GM23338 (cell line): ENCODE results near the gene ENC1. TPM values are rescaled to one million over a fixed set of nuclear protein-coding genes. Genes with fewer than 3 reads are reported as not detected.
A peak's percentile ranks its signal among the peaks of the same experiment; 100 is the strongest.

Source experiments
- ATAC-seq: fragments of 200-7000 bp; cut with Tn5 transposase; 3 replicates; pipeline ENCODE4 v1.9.1; 2020
- DNase-seq: peaks from one replicate; pipeline ENCODE4 v3.0.0-alpha.2; 2015; ENCODE audit warnings: low spot score
- H2AFZ ChIP-seq: fragments of 200-600 bp; sonication (generic); 2 replicates; pipeline ENCODE4 v1.8.0; 2016; ENCODE audit warnings: antibody characterized with exemption, mild to moderate bottlenecking, moderate library complexity
- H3F3A ChIP-seq: fragments of 200-600 bp; sonication (generic); replicated peaks from 2 replicates; pipeline ENCODE4 v1.8.0; 2017; ENCODE audit warnings: antibody characterized with exemption, mixed run types, low read depth
- H3K27ac ChIP-seq: fragments of 200-600 bp; sonication (generic); 2 replicates; pipeline ENCODE4 v1.6.1; 2016; ENCODE audit warnings: low read depth
- H3K27me3 ChIP-seq: fragments of 200-600 bp; sonication (generic); 2 replicates; pipeline ENCODE4 v1.8.0; 2016; ENCODE audit warnings: mild to moderate bottlenecking, mixed run types, moderate library complexity; ENCODE audit not compliant: insufficient read depth
- H3K36me3 ChIP-seq: fragments of 200-600 bp; sonication (generic); 2 replicates; pipeline ENCODE4 v1.8.0; 2016; ENCODE audit warnings: mild to moderate bottlenecking; ENCODE audit not compliant: insufficient read depth
- H3K4me1 ChIP-seq: fragments of 200-600 bp; sonication (generic); 2 replicates; pipeline ENCODE4 v1.8.0; 2016; ENCODE audit warnings: mild to moderate bottlenecking, moderate library complexity; ENCODE audit not compliant: insufficient read depth
- H3K4me2 ChIP-seq: fragments of 200-600 bp; sonication (generic); 2 replicates; pipeline ENCODE4 v1.7.1; 2017; ENCODE audit warnings: mixed run types
- H3K4me3 ChIP-seq: fragments of 200-600 bp; sonication (generic); 2 replicates; pipeline ENCODE4 v1.6.1; 2016; ENCODE audit warnings: mixed run types
- H3K79me2 ChIP-seq: fragments of 200-600 bp; sonication (generic); replicated peaks from 2 replicates; pipeline ENCODE4 v1.8.0; 2017; ENCODE audit warnings: mild to moderate bottlenecking; ENCODE audit not compliant: insufficient read depth
- H3K9me2 ChIP-seq: fragments of 200-600 bp; sonication (generic); 2 replicates; pipeline ENCODE4 v1.8.0; 2017; ENCODE audit not compliant: insufficient read depth
- H4K20me1 ChIP-seq: fragments of 200-600 bp; sonication (generic); replicated peaks from 2 replicates; pipeline ENCODE4 v1.8.0; 2017; ENCODE audit warnings: mild to moderate bottlenecking; ENCODE audit not compliant: insufficient read depth
- H3K27ac Mint-ChIP-seq: 2 replicates; pipeline ENCODE4 v1.8.0; 2020; ENCODE audit warnings: inconsistent platforms, mild to moderate bottlenecking, moderate library complexity, mixed read lengths
- H3K27me3 Mint-ChIP-seq: 3 replicates; pipeline ENCODE4 v1.8.0; 2022; ENCODE audit warnings: low read depth, mild to moderate bottlenecking, moderate library complexity, mixed read lengths, inconsistent platforms; ENCODE audit not compliant: insufficient read depth, poor library complexity
- H3K36me3 Mint-ChIP-seq: 3 replicates; pipeline ENCODE4 v1.8.0; 2021; ENCODE audit warnings: low read depth, mild to moderate bottlenecking, inconsistent platforms, moderate library complexity, mixed read lengths
- H3K4me1 Mint-ChIP-seq: 3 replicates; pipeline ENCODE4 v1.8.0; 2020; ENCODE audit warnings: mild to moderate bottlenecking, inconsistent platforms, mixed read lengths
- H3K4me3 Mint-ChIP-seq: 3 replicates; pipeline ENCODE4 v1.8.0; 2021; ENCODE audit warnings: moderate library complexity, mild to moderate bottlenecking, inconsistent platforms, mixed read lengths
- H3K9me3 Mint-ChIP-seq: 3 replicates; pipeline ENCODE4 v1.8.0; 2020; ENCODE audit warnings: moderate library complexity, mild to moderate bottlenecking, inconsistent platforms, mixed read lengths
- CREB1 ChIP-seq: fragments of 250-450 bp; sonication (Bioruptor Pico); IDR thresholded peaks from 2 replicates; pipeline ENCODE4 v1.5.0; 2020; ENCODE audit warnings: low read depth, mild to moderate bottlenecking, moderate library complexity
- EZH2 ChIP-seq: fragments of 200-600 bp; sonication (generic); IDR thresholded peaks from one replicate; pipeline ENCODE4 v1.8.0; 2017; ENCODE audit warnings: antibody characterized with exemption, mild to moderate bottlenecking, low read depth; ENCODE audit not compliant: unreplicated experiment
- EZH2phosphoT487 ChIP-seq: fragments of 200-600 bp; sonication (generic); IDR thresholded peaks from one replicate; pipeline ENCODE4 v1.8.1; 2018; ENCODE audit warnings: antibody characterized with exemption; ENCODE audit not compliant: unreplicated experiment
- JUNB ChIP-seq: IDR thresholded peaks from one replicate; pipeline ENCODE4 v1.6.1; 2016; ENCODE audit warnings: antibody characterized with exemption; ENCODE audit not compliant: unreplicated experiment
- NANOG ChIP-seq: IDR thresholded peaks from 2 replicates; pipeline ENCODE4 v1.6.1; 2016; ENCODE audit warnings: antibody characterized with exemption, borderline replicate concordance
- POLR2AphosphoS5 ChIP-seq: IDR thresholded peaks from 2 replicates; pipeline ENCODE4 v1.6.1; 2016; ENCODE audit warnings: antibody characterized with exemption, low read depth
- STAT1 ChIP-seq: IDR thresholded peaks from one replicate; pipeline ENCODE4 v1.6.1; 2016; ENCODE audit warnings: antibody characterized with exemption; ENCODE audit not compliant: unreplicated experiment
- ZNF114 ChIP-seq: fragments of 250-450 bp; sonication (Bioruptor Pico); IDR thresholded peaks from 2 replicates; pipeline ENCODE4 v1.5.0; 2020; ENCODE audit warnings: mild to moderate bottlenecking, moderate library complexity
- ZNF331 ChIP-seq: fragments of 250-450 bp; sonication (Bioruptor Pico); IDR thresholded peaks from 2 replicates; pipeline ENCODE4 v1.5.0; 2020; ENCODE audit warnings: low read depth, mild to moderate bottlenecking, moderate library complexity
- polyA plus RNA-seq: library from polyadenylated mRNA; unstranded; fragments of >200 nt; fragmentation: Nextera tagmentation; extraction: Ambion mirVana; gene quantifications from 2 replicates; pipeline ENCODE4 v1.2.1, GENCODE V29; 2016
- total RNA-seq: library from RNA; depleted of rRNA; stranded (reverse); fragments of >200 nt; shearing (Covaris generic); gene quantifications from 2 replicates; pipeline ENCODE4 v1.2.3, GENCODE V29; 2014
- TF ChIP-seq, protein P1 (sequence below): IDR thresholded peaks from one replicate; pipeline ENCODE4 v1.6.1; 2018; ENCODE audit warnings: antibody characterized with exemption; ENCODE audit not compliant: unreplicated experiment
- TF ChIP-seq, protein P2 (sequence below): IDR thresholded peaks from 2 replicates; pipeline ENCODE4 v1.6.1; 2016; ENCODE audit warnings: antibody characterized with exemption
- TF ChIP-seq, protein P3 (sequence below): fragments of 250-450 bp; sonication (Bioruptor Pico); IDR thresholded peaks from 2 replicates; pipeline ENCODE4 v1.5.0; 2020; ENCODE audit warnings: mild to moderate bottlenecking, moderate library complexity
- TF ChIP-seq, protein P4 (sequence below), 2 experiments: fragments of 200-600 bp in 1 of 2; sonication (generic) in 1 of 2; conservative IDR thresholded peaks; 2 replicates each; pipeline versions ENCODE4 v1.5.1 to v1.6.1; 2016 to 2017; ENCODE audit warnings: antibody characterized with exemption in 2 of 2, low read depth in 2 of 2, mild to moderate bottlenecking in 2 of 2, moderate library complexity in 1 of 2

ENC1 gene
- total and polyA plus RNA-seq, 2 experiments from 2014 or later, result 8.2 to 27.9 TPM

DNA sequence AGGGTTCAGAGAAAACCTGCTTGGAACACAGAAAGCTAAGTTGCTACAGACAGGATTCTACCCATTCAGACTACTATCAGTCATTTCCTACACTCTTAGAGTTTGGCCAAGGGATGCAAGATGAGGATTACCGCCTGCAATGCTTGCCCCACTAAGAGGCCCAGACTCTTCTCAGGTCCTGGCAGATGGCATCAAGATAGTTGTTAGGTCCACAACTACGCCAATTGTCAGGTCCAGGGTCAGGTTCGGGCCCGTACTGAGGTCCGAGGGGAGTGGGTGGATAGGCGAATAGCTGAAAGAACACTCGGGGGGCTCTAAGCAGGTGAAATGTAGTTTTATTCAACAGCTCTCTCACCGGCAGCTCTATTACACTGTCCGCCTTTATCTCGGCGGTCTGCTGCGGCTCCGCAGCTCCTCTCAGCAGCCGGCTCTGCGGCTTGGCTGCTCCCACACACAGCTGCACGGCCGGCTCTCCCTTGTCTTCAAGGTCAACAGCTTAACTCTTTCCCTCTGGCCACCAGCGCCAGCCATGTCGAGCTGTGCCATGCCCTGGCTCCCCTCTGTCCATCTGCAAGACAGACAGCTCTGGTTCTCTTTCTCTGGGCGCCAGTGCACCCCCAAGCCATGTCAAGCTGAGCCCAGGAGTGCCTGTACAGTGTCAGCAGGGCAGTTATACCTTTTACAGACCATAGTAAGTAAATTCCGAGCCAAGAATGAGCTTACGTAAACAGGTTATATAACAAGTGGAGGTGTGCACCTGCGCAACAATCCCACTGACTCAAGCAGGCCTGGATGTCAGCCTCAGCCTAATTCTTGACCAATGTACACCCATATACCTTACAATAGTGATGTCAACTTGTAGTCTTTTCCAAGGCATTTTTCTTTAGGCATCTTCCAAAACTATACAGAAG, 24.0 kb downstream of the ENC1 start:
- ATAC-seq (peak; percentile 60), DNase-seq (no peak)
- Mint-ChIP-seq H3K9me3 (peaks cover 7% of the 10 kb centered on the region; the same call in 2 of the 3 replicates), H3K27ac (no peak overlapping the region), H3K4me1 (peaks cover 19% of the 10 kb centered on the region), H3K27me3 (peaks cover 8% of the 10 kb centered on the region), H3K36me3 (no peaks in the 10 kb centered on the region), H3K4me3 (no peak overlapping the region)
- TF ChIP-seq, protein P1, sequence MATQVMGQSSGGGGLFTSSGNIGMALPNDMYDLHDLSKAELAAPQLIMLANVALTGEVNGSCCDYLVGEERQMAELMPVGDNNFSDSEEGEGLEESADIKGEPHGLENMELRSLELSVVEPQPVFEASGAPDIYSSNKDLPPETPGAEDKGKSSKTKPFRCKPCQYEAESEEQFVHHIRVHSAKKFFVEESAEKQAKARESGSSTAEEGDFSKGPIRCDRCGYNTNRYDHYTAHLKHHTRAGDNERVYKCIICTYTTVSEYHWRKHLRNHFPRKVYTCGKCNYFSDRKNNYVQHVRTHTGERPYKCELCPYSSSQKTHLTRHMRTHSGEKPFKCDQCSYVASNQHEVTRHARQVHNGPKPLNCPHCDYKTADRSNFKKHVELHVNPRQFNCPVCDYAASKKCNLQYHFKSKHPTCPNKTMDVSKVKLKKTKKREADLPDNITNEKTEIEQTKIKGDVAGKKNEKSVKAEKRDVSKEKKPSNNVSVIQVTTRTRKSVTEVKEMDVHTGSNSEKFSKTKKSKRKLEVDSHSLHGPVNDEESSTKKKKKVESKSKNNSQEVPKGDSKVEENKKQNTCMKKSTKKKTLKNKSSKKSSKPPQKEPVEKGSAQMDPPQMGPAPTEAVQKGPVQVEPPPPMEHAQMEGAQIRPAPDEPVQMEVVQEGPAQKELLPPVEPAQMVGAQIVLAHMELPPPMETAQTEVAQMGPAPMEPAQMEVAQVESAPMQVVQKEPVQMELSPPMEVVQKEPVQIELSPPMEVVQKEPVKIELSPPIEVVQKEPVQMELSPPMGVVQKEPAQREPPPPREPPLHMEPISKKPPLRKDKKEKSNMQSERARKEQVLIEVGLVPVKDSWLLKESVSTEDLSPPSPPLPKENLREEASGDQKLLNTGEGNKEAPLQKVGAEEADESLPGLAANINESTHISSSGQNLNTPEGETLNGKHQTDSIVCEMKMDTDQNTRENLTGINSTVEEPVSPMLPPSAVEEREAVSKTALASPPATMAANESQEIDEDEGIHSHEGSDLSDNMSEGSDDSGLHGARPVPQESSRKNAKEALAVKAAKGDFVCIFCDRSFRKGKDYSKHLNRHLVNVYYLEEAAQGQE, result no peak
- TF ChIP-seq POLR2AphosphoS5, result no peak
- TF ChIP-seq, protein P2, sequence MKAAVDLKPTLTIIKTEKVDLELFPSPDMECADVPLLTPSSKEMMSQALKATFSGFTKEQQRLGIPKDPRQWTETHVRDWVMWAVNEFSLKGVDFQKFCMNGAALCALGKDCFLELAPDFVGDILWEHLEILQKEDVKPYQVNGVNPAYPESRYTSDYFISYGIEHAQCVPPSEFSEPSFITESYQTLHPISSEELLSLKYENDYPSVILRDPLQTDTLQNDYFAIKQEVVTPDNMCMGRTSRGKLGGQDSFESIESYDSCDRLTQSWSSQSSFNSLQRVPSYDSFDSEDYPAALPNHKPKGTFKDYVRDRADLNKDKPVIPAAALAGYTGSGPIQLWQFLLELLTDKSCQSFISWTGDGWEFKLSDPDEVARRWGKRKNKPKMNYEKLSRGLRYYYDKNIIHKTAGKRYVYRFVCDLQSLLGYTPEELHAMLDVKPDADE, result no peak
- no peak for TF ChIP-seq NANOG
- no peak for TF ChIP-seq EZH2
- no peak for TF ChIP-seq EZH2phosphoT487
- TF ChIP-seq JUNB, result no peak
- no peak for TF ChIP-seq ZNF114
- no peak for TF ChIP-seq ZNF331 (CRISPR knock-in tag)
- TF ChIP-seq, protein P3, sequence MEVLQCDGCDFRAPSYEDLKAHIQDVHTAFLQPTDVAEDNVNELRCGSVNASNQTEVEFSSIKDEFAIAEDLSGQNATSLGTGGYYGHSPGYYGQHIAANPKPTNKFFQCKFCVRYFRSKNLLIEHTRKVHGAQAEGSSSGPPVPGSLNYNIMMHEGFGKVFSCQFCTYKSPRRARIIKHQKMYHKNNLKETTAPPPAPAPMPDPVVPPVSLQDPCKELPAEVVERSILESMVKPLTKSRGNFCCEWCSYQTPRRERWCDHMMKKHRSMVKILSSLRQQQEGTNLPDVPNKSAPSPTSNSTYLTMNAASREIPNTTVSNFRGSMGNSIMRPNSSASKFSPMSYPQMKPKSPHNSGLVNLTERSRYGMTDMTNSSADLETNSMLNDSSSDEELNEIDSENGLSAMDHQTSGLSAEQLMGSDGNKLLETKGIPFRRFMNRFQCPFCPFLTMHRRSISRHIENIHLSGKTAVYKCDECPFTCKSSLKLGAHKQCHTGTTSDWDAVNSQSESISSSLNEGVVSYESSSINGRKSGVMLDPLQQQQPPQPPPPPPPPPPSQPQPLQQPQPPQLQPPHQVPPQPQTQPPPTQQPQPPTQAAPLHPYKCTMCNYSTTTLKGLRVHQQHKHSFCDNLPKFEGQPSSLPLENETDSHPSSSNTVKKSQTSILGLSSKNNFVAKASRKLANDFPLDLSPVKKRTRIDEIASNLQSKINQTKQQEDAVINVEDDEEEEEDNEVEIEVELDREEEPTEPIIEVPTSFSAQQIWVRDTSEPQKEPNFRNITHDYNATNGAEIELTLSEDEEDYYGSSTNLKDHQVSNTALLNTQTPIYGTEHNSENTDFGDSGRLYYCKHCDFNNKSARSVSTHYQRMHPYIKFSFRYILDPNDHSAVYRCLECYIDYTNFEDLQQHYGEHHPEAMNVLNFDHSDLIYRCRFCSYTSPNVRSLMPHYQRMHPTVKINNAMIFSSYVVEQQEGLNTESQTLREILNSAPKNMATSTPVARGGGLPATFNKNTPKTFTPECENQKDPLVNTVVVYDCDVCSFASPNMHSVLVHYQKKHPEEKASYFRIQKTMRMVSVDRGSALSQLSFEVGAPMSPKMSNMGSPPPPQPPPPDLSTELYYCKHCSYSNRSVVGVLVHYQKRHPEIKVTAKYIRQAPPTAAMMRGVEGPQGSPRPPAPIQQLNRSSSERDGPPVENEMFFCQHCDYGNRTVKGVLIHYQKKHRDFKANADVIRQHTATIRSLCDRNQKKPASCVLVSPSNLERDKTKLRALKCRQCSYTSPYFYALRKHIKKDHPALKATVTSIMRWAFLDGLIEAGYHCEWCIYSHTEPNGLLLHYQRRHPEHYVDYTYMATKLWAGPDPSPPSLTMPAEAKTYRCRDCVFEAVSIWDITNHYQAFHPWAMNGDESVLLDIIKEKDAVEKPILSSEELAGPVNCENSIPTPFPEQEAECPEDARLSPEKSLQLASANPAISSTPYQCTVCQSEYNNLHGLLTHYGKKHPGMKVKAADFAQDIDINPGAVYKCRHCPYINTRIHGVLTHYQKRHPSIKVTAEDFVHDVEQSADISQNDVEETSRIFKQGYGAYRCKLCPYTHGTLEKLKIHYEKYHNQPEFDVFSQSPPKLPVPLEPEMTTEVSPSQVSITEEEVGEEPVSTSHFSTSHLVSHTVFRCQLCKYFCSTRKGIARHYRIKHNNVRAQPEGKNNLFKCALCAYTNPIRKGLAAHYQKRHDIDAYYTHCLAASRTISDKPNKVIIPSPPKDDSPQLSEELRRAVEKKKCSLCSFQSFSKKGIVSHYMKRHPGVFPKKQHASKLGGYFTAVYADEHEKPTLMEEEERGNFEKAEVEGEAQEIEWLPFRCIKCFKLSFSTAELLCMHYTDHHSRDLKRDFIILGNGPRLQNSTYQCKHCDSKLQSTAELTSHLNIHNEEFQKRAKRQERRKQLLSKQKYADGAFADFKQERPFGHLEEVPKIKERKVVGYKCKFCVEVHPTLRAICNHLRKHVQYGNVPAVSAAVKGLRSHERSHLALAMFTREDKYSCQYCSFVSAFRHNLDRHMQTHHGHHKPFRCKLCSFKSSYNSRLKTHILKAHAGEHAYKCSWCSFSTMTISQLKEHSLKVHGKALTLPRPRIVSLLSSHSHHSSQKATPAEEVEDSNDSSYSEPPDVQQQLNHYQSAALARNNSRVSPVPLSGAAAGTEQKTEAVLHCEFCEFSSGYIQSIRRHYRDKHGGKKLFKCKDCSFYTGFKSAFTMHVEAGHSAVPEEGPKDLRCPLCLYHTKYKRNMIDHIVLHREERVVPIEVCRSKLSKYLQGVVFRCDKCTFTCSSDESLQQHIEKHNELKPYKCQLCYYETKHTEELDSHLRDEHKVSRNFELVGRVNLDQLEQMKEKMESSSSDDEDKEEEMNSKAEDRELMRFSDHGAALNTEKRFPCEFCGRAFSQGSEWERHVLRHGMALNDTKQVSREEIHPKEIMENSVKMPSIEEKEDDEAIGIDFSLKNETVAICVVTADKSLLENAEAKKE, result no peak
- TF ChIP-seq, protein P4, sequence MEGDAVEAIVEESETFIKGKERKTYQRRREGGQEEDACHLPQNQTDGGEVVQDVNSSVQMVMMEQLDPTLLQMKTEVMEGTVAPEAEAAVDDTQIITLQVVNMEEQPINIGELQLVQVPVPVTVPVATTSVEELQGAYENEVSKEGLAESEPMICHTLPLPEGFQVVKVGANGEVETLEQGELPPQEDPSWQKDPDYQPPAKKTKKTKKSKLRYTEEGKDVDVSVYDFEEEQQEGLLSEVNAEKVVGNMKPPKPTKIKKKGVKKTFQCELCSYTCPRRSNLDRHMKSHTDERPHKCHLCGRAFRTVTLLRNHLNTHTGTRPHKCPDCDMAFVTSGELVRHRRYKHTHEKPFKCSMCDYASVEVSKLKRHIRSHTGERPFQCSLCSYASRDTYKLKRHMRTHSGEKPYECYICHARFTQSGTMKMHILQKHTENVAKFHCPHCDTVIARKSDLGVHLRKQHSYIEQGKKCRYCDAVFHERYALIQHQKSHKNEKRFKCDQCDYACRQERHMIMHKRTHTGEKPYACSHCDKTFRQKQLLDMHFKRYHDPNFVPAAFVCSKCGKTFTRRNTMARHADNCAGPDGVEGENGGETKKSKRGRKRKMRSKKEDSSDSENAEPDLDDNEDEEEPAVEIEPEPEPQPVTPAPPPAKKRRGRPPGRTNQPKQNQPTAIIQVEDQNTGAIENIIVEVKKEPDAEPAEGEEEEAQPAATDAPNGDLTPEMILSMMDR (conservative IDR thresholded peaks at IDR 0.05; ENCODE audit: low read depth in 2 of 2), result no peak
- no peak for TF ChIP-seq CREB1 (CRISPR knock-in tag)
- TF ChIP-seq STAT1, result no peak
- Histone ChIP-seq H3F3A (no peaks in the 10 kb centered on the region), H3K4me2 (no peak overlapping the region), H3K27me3 (no peaks in the 10 kb centered on the region), H3K4me3 (no peak overlapping the region), H3K36me3 (no peaks in the 10 kb centered on the region), H3K4me1 (peaks cover 5% of the 10 kb centered on the region), H3K9me2 (no peaks in the 10 kb centered on the region), H4K20me1 (no peaks in the 10 kb centered on the region), H3K27ac (no peak overlapping the region), H3K79me2 (no peaks in the 10 kb centered on the region), H2AFZ (peak overlapping the region; percentile 84; the same call in 1 of the 2 replicates)
